Keratinocyte (primary cell): ENCODE data around the gene ZBTB24.

Source experiments
- CTCF ChIP-seq, 3 experiments: IDR thresholded peaks in 1 of 3; conservative IDR thresholded peaks in 1 of 3; optimal IDR thresholded peaks in 1 of 3; 2 replicates in 2 of 3; 3 replicates in 1 of 3; pipeline versions ENCODE3 to v1.5.1; 2011; ENCODE audit warnings: low read length in 3 of 3, mild to moderate bottlenecking in 3 of 3, moderate library complexity in 2 of 3, control low read depth in 1 of 3, inconsistent platforms in 1 of 3; ENCODE audit not compliant: insufficient read depth in 2 of 3; ENCODE audit errors: extremely low read depth in 1 of 3
- EZH2 ChIP-seq: IDR thresholded peaks from one replicate; pipeline ENCODE4 v1.6.1; 2012; ENCODE audit warnings: inconsistent platforms, mild to moderate bottlenecking, low read length, moderate library complexity

GRCh38 chr6:109515781-109516409, 32.9 kb upstream of the ZBTB24 start:
- TF ChIP-seq CTCF (optimal IDR thresholded peaks at IDR 0.05 in 1 of 3, IDR thresholded peaks at IDR 0.05 in 1 of 3, conservative IDR thresholded peaks at IDR 0.05 in 1 of 3; ENCODE audit: extremely low read depth in 1 of 3, insufficient read depth in 2 of 3, low read length in 3 of 3) (no peak), EZH2 (no peak)
